GM19468 (cell line): ENCODE data around the gene SS18L1.
"Not testable (repeated sequence)": the region's sequence is repeated elsewhere in the genome, so short reads cannot be mapped to it uniquely, and the experiment has no call there.

ENCODE experiments used
- ATAC-seq: cut with Tn5 transposase; IDR thresholded peaks from one replicate; pipeline ENCODE4 v1.9.1; 2021; ENCODE audit warnings: mild to moderate bottlenecking, moderate library complexity, moderate number of reproducible peaks; ENCODE audit not compliant: unreplicated experiment; ENCODE audit errors: extremely low read depth

Gene SS18L1

GRCh38 chr20:62136283-62137091 lies 7.1 kb upstream of the SS18L1 start:
- no peak for ATAC-seq

- ATAC-seq, result no peak
These were observed 6.5 kb upstream of the SS18L1 start for GRCh38 chr20:62137092-62137384.

- no peak for ATAC-seq
These were observed 5.9 kb upstream of the SS18L1 start for GRCh38 chr20:62137478-62138203.

DNA sequence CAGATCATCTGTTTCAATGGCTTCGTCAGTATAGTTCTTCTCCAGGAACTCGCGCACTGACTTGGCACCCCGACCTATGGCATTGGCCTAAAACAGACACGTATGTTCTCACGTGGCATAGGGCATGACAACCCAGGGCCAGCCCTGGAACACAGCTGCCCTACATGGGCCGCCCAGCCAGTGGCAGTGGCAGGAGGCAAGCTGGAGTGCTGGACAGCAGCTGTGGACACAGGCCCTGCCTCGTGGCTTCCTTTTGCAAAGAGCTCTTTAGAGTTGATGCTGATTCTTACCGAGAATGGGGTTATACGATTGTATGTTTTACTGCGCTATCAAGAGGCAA lies 5.4 kb upstream of the SS18L1 start:
- ATAC-seq, result no peak

DNA sequence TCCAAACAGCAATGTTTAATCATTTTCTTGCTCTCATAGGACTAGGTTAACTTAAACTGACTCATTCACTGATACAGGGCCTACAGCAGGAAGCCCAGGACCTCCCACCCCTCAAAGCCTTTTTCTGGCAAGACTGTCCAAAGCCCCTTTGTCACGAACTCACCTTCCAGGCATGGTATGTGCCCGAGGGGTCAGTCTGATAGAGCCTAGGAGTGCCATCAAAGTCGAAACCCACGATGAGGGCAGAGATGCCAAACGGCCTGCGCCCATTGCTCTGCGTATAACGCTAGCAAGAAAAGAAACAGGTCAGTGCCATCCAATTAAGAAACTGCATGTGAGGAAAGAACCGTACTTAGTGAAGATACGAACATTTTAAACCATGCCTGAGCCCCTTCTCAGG lies 4.7 kb upstream of the SS18L1 start:
- ATAC-seq, result no peak

GRCh38 chr20:62139636-62140035 lies 3.9 kb upstream of the SS18L1 start:
- no peak for ATAC-seq

DNA sequence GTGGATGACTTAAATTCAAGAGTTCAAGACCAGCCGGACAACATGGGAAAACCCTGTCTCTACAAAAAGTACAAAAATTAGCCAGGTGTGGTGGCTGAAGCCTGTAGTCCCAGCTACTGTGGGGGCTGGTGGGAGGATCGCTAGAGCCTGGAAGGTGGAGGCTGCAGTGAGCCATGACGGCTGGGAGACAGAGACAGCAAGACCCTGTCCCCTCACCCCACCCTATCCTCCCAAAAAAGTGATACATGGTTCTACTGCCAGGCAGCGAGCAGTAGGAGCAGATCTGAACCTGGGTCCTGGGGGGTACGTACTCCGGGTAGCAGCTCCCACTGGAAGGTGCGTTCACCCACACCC lies 2.5 kb upstream of the SS18L1 start:
- ATAC-seq, result no peak

GRCh38 chr20:62141397-62142251 lies 1.9 kb upstream of the SS18L1 start:
- no peak for ATAC-seq

GRCh38 chr20:62142252-62143080 lies 1.1 kb upstream of the SS18L1 start:
- no peak for ATAC-seq

- ATAC-seq, result no peak
These were observed 622 bp downstream of the SS18L1 start for GRCh38 chr20:62143957-62144825.

DNA sequence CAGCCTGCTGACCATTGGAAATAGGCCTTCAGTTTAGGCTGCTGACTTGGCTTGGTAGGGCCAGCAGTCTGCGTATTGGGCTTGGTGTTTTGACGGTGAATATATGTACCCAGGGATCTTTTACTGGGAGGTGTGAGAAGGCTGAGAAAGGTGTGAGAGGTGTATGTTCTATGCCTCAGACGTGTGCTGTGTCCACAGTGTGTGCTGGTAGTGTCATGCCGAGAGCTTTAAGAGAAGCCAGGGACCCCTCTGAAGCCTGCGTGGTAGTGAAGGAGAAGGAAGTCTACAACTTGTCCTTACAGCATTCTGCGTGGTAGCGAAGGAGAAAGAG lies 2.1 kb downstream of the SS18L1 start:
- no peak for ATAC-seq

DNA sequence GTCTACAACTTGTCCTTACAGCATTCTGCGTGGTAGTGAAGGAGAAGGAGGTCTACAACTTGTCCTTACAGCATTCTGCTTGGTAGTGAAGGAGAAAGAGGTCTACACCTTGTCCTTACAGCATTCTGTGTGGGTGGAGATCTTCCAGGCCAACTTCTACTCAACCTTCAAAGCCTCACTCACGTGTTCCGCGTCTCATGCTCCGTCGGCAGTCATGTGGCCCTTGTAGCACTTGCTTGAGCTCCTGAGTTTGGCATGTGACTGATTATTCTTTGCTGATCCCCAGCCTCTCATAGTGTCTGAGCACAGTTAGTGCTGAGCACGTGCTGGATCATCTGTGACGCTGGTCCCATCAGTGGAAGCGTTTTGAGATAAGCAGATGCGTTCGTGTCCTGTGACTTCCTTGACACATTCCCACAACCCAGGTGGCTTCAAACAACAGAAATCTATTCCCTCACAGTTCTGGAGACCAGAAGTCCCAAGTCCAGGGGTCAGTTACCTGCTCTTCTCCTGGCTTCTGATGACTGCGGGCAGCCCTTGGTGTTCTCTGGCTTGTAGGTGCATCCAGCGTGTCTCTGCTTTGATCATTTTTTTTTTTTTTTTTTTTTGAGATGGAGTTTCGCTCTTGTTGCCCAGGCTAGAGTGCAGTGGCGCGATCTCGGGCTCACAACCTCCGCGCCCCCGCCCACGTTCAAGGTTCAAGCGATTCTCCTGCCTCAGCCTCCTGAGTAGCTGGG lies 2.6 kb downstream of the SS18L1 start:
- no peak for ATAC-seq

DNA sequence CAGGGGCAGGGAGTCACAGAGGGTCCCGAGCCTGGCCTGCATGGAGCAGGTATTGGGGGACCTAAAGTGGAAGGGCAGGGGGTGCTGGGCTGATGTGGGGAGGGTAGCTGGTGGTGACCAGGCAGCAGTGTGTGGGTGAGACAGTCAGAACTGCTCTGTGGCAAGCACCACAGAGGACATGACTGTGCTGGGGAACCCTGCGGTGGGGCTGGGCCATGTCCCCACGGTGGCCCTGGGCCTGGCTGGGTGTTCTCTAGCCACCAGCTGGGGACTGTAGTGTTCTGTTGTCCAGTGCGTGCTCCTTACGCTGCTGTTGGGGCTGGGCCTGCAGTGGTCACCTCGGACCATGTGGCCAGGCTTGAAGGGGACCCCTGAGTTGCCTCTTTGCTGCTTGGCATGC lies 3.6 kb downstream of the SS18L1 start:
- ATAC-seq, result no peak

DNA sequence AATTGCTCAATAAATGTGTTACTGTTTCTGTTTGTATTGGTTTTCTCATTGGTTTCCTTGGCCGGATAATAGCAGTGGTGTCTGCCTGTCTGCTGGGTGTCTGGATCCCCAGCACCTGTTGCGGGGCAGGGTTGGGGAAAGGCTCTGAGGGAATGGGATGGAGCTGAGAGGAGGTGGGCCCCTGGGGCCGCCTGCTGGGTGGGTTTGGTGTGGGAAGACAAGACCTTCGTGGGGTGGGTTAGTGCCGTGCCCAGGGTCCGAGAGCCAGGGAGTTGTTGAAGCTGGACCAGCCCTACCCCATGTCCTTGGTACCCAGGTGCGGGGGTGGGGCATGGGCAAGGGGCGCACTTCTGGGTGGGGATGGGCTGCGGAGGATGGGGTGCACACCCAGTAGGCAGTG lies 4.0 kb downstream of the SS18L1 start:
- no peak for ATAC-seq

DNA sequence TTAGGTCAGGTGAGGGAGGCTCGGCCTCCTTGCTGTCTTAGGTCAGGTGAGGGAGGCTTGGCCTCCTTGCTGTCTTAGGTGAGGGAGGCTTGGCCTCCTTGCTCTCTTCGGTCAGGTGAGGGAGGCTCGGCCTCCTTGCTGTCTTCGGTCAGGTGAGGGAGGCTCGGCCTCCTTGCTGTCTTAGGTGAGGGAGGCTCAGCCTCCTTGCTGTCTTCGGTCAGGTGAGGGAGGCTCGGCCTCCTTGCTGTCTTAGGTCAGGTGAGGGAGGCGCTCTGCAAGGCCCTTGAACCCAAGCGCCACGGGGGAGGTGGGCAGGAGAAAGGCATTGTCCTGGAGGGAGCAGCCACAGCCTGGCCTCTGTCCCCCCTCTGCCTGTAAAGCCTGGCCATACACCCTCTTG lies 4.8 kb downstream of the SS18L1 start:
- not testable (repeated sequence) for ATAC-seq

- ATAC-seq, result no peak
These were observed 5.3 kb downstream of the SS18L1 start for GRCh38 chr20:62148908-62149314.

- ATAC-seq, result no peak
These were observed 6.2 kb downstream of the SS18L1 start for GRCh38 chr20:62149532-62150309.

DNA sequence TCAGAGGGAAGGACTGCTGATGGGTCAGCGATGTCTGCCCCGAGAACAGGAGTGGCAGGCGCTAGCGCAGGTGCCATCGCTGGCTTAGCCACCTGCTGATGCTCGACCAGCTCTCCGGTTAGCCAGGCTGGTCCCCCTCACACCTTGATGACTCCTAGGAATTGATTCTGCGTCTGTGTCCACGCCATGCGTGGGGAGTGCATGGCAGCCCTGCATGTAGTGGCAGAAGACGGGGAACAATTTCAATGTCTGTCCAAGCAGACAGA lies 6.7 kb downstream of the SS18L1 start:
- no peak for ATAC-seq
